Activated naive CD4-positive, alpha-beta T cell (primary cell): Measurements from ENCODE around the gene NDUFAF3.

Experiments used
- DNase-seq, 4 experiments: peaks; one replicate each; lab custom pipeline; 2025; lab: John Stamatoyannopoulos, UW

Gene NDUFAF3

DNA sequence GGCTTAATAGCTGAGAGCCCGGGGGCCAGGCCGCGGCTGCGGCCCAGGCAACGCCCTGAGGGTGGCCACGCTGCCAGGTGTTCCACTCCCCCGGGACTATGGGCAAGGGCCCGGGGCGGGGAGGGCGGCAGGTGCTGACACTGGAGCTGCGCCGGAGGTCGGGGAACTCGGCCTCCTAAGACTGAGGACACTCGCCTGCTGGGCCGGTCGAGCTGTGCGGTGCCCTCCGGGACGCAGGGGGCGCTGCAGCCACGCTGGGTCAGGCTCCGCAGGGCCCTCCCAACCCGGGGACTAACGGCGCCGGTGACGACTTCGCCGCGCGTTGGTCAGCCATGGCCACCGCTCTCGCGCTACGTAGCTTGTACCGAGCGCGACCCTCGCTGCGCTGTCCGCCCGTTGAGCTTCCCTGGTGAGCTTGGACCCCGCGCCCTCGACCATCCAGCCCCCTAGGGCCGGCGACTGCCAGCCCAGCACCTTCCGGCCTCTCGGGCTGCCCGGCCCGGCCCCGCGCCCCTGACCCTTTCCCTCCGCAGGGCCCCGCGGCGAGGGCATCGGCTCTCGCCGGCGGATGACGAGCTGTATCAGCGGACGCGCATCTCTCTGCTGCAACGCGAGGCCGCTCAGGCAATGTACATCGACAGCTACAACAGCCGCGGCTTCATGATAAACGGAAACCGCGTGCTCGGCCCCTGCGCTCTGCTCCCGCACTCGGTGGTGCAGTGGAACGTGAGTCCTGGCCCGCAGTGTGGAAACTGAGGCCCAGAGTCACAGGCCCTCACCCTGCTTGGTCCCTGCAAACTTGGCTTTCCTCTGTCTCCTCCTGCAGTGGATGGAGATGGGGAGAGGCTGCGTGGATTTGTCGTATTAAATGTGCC, at the start of gene NDUFAF3:
Gene NDUFAF3, plus strand, starts transcription at position 309 of the 875 bp plus-strand sequence. Its CDS starts 24 bp downstream, at position 333.
- peak; percentile 83 to 90 (median 86) for DNase-seq

GRCh38 chr3:48974076-48974864, 47.7 kb upstream of the NDUFAF3 start:
- no peak for DNase-seq

GRCh38 chr3:48979451-48979850, 42.5 kb upstream of the NDUFAF3 start:
- no peak for DNase-seq

DNA sequence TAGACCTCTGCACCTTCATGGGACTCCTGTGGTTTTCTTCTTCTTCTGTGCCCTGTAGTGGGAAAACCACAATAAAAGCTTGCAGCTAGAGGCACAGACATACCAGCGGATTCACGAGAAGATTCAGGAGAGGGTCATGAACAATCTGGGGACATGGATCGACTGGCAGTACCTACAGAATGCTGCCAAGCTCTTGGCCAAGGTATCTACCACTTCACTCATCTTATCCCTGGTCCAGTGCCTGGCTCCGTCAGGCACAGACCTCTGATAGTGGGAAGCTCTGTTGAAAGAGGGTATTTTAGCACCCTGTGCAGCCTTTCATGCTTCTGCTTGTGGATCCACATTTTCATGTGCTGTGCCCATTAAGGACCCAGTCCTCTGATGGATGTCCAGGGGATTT, 41.6 kb upstream of the NDUFAF3 start:
- no peak for DNase-seq

DNA sequence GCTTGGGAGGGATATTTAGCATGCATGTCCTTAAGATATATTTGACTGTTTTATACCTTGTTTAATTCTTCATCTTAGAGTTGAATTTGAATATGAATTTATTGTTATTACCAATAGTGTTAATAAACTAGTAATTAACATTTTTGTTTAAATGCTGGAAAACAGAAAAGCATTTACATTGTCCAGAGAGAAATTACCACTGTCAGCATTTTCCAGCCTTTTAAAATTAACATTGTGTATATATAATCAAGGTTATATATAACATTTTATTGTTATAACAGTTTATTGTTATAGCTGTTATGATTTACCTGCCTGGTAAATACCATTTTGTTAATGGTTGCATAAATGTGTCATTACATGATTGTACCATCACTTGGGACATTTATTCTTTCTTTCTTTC, 39.9 kb upstream of the NDUFAF3 start:
- no peak for DNase-seq

DNA sequence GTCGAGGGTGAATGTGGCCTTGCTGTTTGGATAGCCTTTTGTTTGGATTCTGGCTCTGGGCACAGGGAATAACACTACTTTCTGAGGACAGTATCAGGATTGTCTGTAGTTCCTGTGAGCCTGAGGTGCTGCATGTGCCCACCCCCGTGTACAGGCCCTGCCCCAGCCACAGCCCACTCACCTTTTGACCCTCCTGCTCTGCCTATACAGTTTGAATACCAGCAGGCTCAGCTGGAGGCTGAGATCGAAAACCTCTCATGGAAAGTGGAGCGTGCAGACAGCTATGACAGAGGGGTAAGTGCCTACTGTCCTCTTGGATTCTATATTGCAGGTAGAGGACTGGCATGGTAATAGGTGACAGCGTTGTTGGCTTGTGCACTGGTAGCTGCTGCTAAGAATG, 39.2 kb upstream of the NDUFAF3 start:
- no peak for DNase-seq

- DNase-seq, result no peak
Measured at GRCh38 chr3:48983096-48983495, 38.8 kb upstream of the NDUFAF3 start.

DNA sequence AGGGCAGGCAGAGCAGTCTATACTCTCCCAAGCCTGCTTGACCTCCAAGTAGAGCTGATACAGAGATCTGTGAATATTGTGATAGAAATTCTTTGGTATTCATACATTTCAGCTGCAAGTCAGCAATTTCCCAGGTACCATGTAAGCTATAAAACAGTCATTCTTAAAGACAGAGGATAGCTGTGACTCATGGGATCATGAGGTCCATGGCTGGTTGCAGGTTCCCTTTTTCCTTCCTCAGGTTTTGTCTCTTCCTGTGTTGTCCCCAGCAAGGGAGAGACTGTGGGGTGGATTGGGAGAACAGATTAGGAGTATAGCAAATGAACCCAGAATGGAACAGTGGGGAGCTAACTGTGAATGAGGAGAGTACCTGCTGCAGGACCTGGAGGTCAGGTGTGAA, 37.3 kb upstream of the NDUFAF3 start:
- DNase-seq, result no peak

- no peak for DNase-seq
Measured at GRCh38 chr3:48985831-48986376, 36.0 kb upstream of the NDUFAF3 start.

DNA sequence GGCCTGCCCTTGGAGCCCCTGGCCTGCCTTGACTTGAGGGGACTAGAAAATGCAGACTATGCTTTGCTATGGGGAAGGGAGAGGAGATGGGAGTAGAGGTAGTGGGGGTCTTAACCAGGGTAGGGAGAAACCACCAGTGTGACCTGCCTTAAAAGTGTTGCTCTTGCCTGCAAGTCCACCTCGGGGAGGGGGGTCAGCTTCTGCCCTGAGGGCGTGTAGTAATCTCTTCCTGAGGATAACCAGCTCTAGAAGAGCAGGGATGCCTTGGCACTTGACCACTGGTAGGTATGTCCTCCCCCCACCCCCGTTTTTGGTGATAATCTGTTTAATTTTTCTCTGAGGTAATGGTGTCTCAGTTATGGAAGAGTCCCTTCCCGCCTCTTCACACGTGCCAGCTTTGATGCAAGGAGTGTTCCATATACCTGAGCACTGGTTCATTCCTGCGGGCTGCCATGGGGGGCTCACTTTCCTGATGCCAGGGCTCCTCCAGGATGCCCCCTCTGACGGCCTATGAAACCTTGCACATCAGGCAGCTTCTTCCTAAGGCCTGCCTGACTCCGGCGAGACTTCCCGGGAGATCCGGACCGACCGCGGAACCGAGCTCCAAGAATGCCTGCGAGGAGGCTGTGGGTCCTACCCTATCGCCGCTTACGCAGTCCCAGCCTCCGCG, 32.7 kb upstream of the NDUFAF3 start:
- no peak for DNase-seq

- DNase-seq, result peak in 3 of 4 experiments; percentile 43 to 60 (median 51)
Measured at GRCh38 chr3:48989796-48990635, 31.9 kb upstream of the NDUFAF3 start, which contains the start of gene P4HTM. TSS of gene P4HTM (plus strand) at chr3:48990241. CDS start at chr3:48990257, 16 bp downstream.

- DNase-seq, result no peak
Measured at GRCh38 chr3:48990636-48991469, 31.1 kb upstream of the NDUFAF3 start.

GRCh38 chr3:48991851-48992545, 29.9 kb upstream of the NDUFAF3 start:
- DNase-seq, result no peak

DNA sequence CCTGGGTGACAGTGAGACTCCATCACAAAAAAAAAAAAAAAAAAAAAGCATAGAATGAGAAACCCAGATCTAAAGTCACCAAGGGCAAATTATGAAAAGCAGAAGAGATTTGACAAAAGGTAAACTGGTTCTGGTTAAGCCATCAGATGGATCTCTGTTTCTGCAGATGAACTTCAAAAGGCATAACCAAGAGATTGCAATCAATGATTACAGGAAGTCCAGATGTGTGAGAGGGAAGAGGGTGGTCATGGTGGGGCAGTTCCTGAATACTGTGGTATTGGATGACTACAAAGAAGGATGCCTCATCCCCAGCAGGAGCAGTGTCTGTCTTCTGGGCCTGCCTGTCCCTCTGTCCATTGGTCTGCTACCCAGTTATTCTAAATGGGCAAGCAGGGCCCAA, 28.1 kb upstream of the NDUFAF3 start:
- DNase-seq, result no peak

GRCh38 chr3:48996640-48997039, 25.3 kb upstream of the NDUFAF3 start:
- DNase-seq, result no peak

- DNase-seq, result no peak
Measured at GRCh38 chr3:48997102-48997635, 24.8 kb upstream of the NDUFAF3 start.

DNA sequence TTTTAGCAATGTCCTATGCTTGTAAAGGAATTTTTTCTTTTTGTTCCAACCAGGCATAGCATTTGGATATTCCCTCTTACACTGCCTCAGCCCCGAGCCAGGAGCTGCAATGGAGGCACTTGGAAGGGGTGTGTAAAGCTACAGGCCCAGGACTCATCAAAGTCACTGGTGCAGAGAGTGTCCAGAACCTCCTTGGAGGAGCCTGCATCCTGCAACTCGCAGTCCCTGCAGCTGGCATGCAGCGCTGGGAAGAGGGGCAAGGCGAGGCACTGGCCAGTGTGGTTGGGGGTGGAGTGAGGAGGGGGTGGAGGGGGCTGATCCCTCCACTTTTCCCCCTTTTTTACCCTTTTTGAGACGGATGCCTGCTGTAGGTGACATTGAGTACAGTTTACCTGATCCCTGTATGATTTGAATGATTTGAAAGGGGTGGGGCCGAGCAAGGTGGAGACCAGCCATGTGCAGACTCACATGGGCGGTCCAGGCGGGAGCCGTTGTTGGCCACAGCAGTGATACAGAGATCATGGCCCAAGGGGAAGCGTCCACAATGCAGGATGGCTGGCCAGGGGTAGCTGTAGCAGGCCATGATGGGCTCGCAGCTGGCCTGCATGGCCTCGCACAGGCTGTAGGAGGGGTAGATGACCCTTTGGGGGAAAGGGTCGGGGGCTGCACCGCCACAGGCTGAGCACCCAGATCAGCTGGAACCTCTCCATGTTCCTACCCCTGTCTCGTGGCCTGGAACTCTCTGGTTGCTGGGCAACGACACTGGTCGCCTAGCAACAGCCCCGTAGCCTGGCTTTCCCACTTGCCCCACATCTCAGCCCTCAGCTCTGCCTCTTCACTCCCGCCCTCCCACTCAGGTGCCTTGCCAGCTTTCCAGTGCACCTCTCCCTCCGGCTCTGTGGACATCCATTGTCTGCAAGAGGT, 23.9 kb upstream of the NDUFAF3 start:
- no peak for DNase-seq
